Stimulated activated CD8-positive, alpha-beta memory T cell treated with anti-CD3 and anti-CD28 coated beads, Interleukin-15, amount 100 ng/mL, for 4 hours (primary cell): ENCODE measurements around the gene FAM111A.

Source experiments
- DNase-seq, 2 donors: peaks; one replicate each; pipeline ENCODE4 v3.0.0-alpha.2; 2020; ENCODE audit warnings: low read depth in 2 of 2

Gene FAM111A

GRCh38 chr11:59141673-59142460 lies 789 bp upstream of the FAM111A start:
- DNase-seq: no peak

- no peak for DNase-seq
Observed at GRCh38 chr11:59144096-59144495, 1.4 kb downstream of the FAM111A start.

- peak; percentile 24 to 50 for DNase-seq
Observed at GRCh38 chr11:59144579-59145345, 2.1 kb downstream of the FAM111A start.

GRCh38 chr11:59145534-59145933 lies 2.9 kb downstream of the FAM111A start:
- DNase-seq: no peak

- no peak for DNase-seq
Observed at GRCh38 chr11:59151761-59152160, 9.1 kb downstream of the FAM111A start.

GRCh38 chr11:59152312-59152951 lies 9.8 kb downstream of the FAM111A start:
- DNase-seq: no peak

GRCh38 chr11:59154610-59155009 lies 12.0 kb downstream of the FAM111A start:
- no peak for DNase-seq

- no peak for DNase-seq
Observed at GRCh38 chr11:59157433-59157832, 14.8 kb downstream of the FAM111A start.

GRCh38 chr11:59158206-59159068 lies 15.8 kb downstream of the FAM111A start:
- DNase-seq: no peak

GRCh38 chr11:59164028-59164427 lies 21.4 kb downstream of the FAM111A start:
- no peak for DNase-seq

- peak; percentile 68 to 77 for DNase-seq
Observed at GRCh38 chr11:59171508-59172322, 29.1 kb downstream of the FAM111A start, which contains the start of gene DTX4. Gene DTX4, plus strand, starts transcription at chr11:59172132. Its CDS starts 464 bp downstream, at chr11:59172596.

GRCh38 chr11:59172345-59173079 lies 29.9 kb downstream of the FAM111A start:
- no peak for DNase-seq

- no peak for DNase-seq
Observed at GRCh38 chr11:59173080-59173963, 30.7 kb downstream of the FAM111A start.

- DNase-seq: no peak
Observed at GRCh38 chr11:59173964-59174663, 31.5 kb downstream of the FAM111A start.

- DNase-seq: no peak
Observed at GRCh38 chr11:59174664-59175033, 32.0 kb downstream of the FAM111A start.

- no peak for DNase-seq
Observed at GRCh38 chr11:59175091-59175501, 32.4 kb downstream of the FAM111A start.

- DNase-seq: no peak
Observed at GRCh38 chr11:59176330-59176729, 33.7 kb downstream of the FAM111A start.

- no peak for DNase-seq
Observed at GRCh38 chr11:59178402-59178801, 35.7 kb downstream of the FAM111A start.
